Stimulated activated CD8-positive, alpha-beta memory T cell treated with anti-CD3 and anti-CD28 coated beads, Interleukin-4, amount 100 ng/mL, for 1 hour (primary cell): Measurements from ENCODE around the gene EXOSC2.

Source experiments
- DNase-seq, 2 donors: peaks; one replicate each; pipeline ENCODE4 v3.0.0-alpha.2; 2020; ENCODE audit warnings: low read depth in 2 of 2, low spot score in 1 of 2

The EXOSC2 gene

DNA sequence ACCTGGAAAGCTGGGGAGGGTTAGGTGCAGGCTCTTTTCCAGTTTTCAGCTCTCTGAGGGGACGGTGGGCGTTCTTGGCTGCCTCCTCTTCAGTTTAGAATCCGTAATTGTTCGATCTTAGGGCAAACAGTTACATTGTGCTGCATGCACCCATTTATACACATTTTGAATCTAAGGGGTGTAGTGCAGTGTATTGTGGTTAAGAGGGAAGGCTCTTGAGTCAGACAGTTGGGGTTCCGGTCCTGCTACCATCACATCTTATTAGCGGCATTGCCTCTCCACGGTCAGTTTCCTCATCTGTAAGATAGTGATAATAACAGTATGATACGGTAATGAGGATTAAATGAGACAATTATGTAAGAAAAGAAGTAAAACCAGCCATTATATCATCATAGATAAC, 625 bp downstream of the EXOSC2 start:
- no peak for DNase-seq

DNA sequence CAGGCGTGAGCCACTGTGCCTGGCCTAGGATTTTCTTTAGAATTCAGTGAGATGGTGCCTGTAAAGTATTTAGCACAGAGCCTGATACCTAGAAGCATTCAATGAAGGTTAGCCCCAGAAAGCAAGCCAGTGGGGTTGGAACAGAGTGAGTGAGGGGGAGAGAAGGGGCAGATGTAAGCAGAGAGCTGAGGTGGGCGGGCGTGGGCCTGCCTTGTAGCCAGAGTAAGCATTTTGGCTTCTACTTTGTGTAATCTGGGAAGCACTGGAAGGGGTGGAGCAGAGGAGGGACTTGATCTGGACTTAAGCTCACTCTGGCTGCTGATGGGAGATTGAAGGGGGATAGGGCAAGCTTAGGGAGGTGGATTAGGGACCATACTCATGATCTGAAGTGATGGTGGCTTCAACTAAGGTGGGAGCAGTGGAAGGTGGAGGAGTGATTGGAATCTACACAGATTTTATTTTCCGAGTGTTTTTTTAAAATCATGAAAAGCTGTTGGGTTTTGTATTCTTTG, 2.6 kb downstream of the EXOSC2 start:
- DNase-seq = no peak

DNA sequence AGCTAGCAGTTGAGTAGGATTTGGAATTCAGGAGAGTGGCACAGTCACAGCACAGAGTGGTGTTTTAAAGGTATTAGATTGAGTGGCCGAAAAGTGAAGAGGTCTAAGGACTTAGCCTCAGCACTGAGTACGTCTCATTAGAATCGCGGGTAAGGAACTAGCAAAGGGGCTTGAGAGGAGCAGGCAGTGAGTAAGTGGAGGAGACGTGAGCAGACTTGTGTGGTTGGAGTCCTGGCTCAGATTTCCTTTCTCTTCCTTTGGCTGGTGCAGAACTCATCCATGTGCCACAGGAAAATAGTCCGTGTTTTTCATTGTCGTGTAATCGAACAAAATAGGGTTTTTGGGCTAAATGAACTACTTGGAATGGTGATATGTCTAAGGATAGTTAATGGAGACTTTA, 3.4 kb downstream of the EXOSC2 start:
- DNase-seq = no peak

DNA sequence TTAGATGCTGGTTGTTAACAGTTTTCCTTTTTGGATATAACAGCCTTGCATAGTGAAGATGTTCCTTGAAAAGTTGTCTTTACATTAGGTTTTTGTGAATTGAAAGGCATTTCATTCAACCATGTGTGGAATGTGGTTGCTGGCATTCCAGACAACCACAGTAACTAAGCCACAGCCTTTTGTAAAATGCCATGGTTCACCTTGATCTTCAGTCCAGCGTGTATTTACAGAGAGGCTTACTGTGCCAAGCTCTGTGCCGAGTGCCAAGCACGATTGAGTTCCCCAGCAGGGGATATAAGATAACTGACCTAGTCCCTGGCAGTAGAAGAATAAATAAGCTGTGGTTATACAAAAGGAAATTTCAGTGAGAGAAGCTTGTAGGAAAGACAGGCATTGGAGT, 4.9 kb downstream of the EXOSC2 start:
- no peak for DNase-seq

DNA sequence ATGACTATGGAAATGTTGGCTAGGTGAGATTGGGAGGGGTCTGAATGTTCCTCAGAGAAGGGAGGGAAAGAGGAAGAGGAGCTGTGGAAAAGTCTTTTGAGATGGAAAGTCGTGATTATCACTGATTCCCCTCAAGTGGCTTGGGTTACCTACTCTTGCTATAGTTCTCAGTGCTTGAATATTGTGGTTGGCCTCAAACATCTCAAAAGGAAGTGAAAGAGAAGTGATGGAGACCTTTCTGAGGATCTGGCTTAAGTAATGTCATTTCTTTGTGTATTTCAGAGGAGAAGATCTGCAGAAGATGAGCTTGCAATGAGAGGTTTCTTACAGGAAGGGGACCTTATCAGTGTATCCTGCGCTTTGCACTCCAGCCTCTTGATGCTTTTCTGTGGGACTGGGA, 5.5 kb downstream of the EXOSC2 start:
- no peak for DNase-seq

DNA sequence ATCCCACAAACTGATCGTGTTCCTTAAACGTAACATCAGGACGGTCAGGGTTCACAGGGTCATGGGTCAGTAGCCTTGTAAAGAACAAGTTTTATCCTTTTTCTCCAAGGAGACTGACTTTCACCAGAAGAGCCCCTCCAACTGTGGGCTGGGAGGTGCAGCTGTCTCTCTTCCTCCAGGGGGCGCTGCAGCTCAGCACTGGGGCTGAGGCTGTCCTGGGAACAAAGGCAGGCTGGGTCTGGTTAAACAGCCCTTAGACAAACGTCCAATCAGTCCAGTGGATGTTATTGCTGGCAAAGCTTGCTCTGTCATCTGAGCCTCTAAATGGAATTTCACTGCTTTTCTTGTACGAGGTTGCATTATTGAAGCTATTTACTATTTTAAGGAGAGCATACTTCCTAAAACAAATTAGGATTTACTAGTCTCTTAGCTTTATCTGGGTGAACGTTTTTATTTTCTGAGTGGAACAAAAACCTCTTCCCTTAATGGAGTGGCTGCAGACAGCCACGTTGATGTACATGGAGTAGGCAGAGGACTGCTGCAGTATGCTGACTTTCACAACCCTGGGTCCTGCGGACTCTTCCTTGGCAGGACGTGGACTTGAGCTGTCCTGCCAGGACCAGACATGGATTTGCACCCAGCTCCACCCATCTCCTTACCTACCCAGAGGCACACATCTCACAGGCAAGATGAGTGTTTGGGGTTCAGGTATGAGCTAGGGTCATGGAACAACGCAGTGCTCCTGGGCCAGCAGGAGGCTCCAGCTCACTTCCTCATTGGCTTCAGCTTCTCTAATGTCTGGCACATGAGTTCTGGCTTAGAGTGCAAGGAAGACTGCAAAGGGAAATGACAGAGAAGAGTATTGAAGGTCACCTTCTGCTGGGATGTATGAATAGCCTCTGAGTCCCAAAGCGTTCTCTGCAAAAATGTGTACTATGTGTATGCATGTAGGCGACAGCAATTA, 7.8 kb downstream of the EXOSC2 start:
- peak in 1 of 2 donors; percentile 52 for DNase-seq

DNA sequence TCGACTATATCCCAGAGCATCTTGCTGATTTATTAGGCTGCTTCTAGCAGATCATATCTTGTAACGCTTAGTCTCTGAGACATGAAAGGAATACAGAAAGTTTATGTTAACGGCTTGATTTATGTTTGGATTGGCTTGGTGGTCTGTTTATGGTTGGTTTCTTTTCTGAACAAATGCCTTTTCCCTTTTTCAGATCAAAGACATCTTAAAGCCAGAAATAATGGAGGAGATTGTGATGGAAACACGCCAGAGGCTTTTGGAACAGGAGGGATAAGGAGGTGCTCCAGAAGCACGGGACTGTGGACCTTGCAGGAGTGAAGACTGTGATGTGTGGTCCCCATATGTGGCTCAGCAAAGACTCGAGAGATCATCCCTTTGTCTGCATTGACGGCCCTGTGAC, 9.9 kb downstream of the EXOSC2 start:
- DNase-seq = no peak

DNA sequence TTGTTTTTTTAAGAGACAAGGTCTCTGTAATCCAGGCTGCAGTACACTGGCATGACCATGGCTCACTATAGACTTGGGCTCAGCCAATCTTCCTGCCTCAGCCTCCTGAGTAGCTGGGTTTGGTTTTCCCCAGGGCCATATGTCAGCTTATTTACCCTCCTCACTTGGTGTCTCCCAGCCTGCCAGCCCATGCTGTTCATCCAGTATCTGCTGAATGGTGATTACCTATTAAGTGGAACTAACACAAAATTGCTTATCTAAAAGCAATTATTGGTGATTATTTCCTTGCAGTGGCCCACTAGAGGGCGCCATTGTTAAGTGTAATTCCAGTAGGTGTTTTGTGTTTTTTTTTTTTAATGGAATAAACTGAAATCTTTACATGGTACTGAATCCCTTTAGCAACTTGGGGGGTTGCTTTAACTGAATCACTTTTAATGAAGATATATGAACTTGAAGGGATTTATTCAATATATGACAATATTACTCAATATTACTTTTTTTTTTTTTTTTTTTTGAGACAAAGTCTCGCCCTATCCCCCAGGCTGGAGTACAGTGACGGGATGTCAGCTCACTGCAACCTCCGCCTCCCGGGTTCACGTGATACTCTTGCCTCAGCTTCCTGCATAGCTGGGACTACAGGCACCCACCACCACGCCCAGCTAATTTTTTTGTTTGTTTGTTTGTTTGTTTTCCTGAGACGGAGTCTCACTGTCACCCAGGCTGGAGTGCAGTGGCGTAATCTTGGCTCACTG, 13.8 kb downstream of the EXOSC2 start:
- peak; percentile 38 to 54 for DNase-seq

DNA sequence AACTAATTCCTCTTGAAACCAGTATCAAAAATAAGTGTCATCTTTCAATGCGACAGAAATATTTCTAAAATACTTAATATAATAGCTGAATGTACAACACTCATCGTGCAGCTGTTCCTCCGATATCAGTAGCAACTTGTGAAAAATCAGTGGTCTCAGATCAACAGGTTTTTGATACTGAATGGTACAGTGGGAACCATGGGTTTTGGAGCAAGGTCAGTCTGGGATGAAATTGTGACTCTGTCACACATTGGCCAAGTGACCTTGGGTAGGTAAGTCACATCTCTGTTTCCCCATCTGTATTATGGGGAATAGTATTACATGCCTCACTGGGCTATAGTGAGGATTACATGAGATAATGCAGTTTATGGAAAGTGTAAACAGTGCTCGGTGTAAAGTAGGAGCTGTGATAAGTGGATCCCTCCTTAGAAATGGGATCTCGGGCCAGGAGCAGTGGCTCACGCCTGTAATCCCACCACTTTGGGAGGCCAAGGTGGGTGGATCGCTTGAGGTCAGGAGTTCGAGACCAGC, 17.3 kb downstream of the EXOSC2 start:
- no peak for DNase-seq

DNA sequence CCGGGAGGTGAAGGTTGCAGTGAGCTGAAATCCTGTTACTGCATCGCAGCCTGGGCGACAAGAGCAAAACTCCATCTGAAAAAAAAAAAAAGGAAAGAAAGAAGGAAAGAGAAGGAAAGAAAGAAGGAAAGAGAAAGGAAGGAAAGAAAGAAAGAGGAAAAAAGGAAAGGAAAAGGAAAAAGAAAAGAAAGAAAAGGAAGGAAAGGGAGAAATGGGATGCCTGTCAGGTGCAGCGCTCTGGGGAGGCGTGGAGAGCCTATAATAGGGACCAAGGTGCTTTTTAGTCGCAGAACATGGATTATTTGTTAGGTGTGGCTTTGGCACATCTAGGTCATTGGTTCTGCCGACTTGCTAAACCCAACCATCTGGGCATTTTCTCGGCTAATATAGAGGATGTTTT, 17.9 kb downstream of the EXOSC2 start:
- no peak for DNase-seq

DNA sequence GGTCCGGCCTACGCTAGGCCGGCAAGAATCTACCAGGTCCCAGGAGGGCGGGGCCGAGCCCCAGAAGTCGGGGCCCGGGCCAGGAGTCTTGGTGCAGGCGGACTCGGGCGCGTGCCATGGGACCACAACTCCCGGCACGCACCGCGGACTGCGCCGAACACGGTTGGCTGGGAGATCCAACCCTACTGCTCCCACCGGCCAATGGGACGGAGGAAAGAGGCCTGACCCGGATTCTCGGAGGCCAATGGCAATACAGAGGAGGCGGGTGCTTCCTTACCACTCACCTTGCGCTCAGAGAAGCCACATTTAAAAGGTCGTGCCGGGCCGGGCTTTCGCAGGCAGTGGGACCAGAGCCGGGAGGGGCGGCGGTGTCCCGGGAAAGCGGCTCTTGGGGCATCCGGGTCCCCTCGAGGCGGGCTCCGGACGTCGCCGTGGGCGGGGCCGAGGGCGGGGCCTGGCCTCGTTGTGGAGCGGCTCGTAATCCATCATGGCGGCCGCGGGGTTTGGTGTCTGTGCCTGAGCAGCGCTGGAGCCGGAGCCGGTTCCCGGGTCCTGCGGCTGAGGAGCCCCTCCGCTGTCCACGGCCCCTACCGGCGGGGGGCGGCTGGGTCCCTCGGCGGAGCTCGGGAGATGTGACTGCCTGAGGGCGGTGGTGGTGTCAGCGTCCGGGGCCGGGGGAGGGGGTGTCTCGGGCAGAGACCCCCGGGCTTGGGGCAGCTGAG, 19.1 kb downstream of the EXOSC2 start:
- peak; percentile 89 for DNase-seq

DNA sequence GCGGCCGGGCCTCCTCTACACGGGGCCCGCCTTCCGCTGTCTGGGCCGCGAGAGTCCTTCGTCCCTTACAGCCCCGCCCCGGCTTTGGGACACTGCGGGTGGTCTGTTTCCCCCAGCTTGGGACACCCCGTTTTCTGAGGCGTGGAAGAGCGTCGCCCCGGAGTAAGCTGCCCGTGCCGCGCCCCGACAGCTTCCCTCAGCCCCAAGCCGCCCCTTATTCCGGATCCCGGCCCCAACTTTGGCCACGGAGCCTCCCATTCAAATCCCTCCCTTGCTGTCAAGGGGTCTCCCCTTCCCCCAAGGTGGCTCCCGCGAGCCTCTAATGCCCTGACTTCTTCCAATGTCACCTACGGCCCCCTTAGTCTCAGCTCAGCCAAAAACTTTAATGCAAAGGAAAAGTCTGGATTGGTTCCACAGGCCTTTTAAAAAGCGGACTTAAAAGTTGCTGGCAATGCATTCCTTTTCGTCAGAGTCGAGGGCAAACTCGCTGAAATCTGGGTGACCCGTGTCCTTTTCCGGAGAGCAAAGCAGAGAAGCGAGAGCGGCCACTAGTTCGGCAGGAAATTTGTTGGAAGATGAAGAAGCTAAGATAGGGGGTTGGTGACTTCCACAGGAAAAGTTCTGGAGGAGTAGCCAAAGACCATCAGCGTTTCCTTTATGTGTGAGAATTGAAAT, 19.8 kb downstream of the EXOSC2 start:
- DNase-seq = no peak

DNA sequence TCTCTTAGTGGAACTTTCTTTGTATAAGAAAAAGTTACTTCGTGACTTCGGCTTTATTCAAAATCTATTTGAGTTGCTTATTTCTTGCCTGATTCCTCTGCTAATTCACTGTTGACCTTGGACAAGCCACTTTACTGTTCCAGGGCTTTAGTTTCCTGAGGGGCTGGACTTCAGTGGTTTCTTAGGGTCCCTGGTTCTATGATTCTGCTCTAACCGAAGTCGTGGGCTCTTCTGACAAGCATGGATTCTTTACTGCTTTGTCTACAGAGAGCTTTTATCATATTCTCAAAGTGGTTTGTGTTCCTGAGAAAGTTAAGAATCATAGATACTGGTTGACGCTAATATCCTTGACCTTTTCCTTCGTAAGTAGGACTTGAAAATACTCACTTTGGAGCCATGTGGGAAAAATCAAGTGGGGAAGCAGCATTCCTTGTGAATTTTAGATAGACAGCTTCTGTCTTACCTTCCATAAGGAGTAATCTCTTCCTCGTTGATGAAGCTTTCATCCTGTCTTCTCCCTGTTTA, 21.1 kb downstream of the EXOSC2 start:
- DNase-seq = no peak

DNA sequence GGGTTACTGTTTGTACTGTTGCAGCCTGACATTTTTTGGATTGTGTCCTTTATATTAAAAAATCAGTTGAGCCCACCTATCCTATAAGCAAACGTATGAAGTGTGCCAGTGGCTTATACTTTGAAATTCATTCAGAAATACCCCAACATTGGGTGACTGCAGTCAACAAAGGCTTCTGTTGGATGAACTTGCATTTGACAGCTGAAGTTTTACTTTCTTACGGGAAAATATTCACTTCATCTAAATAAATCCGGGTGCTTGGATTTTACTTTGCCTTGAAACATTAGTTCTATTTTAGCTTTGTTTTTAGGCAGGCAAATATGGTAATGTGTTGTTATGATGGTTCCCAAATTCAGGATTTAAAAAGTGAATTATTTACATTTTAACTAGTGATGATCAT, 21.7 kb downstream of the EXOSC2 start:
- DNase-seq = no peak

DNA sequence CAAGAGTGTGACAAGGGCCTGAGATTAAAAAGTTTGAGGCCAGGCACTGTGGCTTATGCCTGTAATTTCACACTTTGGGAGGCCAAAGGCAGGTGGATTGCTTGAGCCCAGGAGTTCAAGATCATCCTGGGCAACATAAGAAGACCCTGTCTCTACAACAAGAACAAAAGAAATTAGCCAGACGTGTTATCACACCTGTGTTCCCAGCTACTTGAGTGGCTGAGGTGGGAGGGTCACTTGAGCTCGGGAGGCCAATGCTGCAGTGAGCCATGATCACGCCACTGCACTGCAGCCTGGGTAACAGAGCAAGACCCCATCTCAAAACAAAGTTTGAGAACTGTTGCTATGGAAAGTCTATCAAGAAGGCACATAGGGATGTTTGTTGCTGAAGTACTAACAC, 25.0 kb downstream of the EXOSC2 start:
- no peak for DNase-seq

DNA sequence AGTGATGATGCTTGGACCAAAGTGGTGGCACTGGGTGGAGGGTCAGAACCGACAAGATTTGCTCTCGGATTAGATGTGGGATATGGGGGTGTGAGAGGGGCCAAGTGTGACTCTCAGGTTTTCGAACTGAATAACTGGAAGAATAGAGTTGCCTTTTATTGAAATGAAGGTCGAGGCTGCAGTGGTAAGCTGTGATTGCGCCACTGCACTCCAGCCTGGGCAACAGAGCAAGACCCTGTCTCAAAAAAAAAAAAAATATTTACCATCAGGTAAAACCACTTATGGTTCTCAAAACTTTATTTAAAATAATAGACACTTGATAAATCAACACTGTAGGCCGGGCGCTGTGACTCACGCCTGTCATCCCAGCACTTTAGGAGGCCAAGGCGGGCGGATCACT, 27.2 kb downstream of the EXOSC2 start:
- no peak for DNase-seq

DNA sequence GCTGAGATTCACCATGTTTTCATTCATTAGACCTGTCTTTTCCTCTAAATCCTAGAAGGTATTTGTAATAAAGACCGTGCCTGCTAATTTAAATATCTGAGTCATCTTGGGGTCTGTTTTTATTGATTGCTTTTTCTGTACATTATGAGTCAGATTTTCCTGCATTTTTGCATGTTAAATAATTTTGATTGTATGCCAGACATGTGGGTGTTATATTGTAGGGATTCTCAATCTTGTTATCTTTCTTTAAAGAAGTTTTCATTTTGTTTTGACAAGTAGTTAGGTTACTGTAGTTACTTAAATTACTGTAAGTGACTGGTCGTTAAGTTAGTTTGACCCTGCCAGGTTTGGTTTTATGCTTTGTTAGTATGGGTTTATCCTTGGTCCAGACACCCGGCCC, 35.1 kb downstream of the EXOSC2 start:
- DNase-seq = no peak

DNA sequence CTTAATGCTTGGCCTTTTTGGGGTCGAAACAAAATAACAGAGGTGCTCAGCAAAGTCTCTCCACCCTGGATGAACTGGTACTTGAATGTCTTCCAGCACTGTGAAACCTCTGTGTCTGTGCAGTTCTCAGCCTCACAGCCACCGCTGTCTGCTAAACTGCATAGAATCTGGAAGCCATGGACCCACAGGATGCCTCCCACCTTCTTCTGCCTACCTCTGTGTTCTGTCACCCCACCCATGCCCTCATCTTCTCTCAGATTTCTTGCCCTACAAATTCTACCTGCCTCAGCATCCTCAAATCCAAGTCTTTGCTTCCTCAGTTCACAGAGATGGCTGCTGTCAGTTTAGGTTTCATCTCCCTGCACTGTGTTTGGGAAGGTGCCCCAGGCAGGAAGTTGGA, 35.6 kb downstream of the EXOSC2 start:
- DNase-seq = no peak

DNA sequence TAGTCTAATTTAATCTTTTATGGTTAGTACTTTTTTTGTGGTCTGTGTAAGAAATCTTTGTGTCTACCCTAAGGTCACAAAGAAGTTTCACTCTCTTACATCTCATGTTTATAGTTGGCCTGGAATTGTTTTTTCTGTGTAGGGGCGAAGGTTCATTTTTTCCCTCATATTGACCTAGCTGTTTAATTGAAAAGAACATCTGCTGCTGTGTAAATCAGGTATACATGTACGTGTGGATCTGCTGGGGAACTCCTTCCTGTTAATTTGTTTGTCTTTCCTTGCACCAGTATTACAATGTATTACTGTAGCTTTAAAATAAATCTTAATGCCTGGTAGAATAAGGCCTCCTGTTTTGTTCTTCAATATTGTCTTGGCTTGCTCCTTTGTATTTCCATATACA, 37.8 kb downstream of the EXOSC2 start:
- DNase-seq = no peak

DNA sequence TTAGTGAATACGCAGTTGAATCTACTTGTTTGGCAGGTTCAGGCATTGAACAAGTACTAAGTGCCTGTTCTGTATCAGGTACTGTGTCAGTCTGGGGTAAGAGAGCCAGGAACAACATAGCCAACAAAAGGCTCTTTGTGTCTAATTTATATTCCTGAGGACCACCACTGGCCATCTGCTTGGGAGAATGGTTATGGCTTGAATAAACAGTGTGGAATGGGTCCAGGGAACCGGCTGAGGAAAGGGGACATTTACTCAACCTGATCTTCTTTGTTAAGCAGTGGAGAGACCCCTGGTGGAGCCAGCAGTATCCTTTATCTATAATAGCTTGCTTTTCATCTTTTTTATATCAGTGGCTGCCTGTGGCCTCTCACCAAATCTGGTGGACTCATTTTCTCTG, 38.6 kb downstream of the EXOSC2 start:
- DNase-seq = no peak
